Smooth muscle cell (in vitro differentiated cells): ENCODE measurements around the gene GPAT3. TPM values are rescaled to one million over a fixed set of nuclear protein-coding genes. Genes with fewer than 3 reads are reported as not detected.

Experiments used
- DNase-seq: peaks from one replicate; lab custom pipeline; 2025; ENCODE audit not compliant: unreplicated experiment; lab: John Stamatoyannopoulos, UW
- H2AFZ ChIP-seq: fragments of 200-600 bp; sonication (generic); 2 replicates; pipeline ENCODE4 v1.6.0; 2016; ENCODE audit warnings: antibody characterized with exemption, low read depth, mild to moderate bottlenecking
- H3F3A ChIP-seq: fragments of 200-600 bp; sonication (generic); 2 replicates; pipeline ENCODE4 v1.6.0; 2017; ENCODE audit warnings: antibody characterized with exemption, low read depth
- H3K27ac ChIP-seq: fragments of 200-600 bp; sonication (generic); 2 replicates; pipeline ENCODE4 v1.5.1; 2016; ENCODE audit warnings: low read depth, mild to moderate bottlenecking
- H3K27me3 ChIP-seq: fragments of 200-600 bp; sonication (generic); 2 replicates; pipeline ENCODE4 v1.6.1; 2016; ENCODE audit warnings: low read depth, mild to moderate bottlenecking
- H3K36me3 ChIP-seq: fragments of 200-600 bp; sonication (generic); 2 replicates; pipeline ENCODE4 v1.5.1; 2016; ENCODE audit warnings: low read depth
- H3K4me1 ChIP-seq: fragments of 200-600 bp; sonication (generic); 2 replicates; pipeline ENCODE4 v1.5.1; 2016; ENCODE audit warnings: low read depth
- H3K4me2 ChIP-seq: fragments of 200-600 bp; sonication (generic); 2 replicates; pipeline ENCODE4 v1.6.0; 2016; ENCODE audit warnings: mild to moderate bottlenecking
- H3K4me3 ChIP-seq: fragments of 200-600 bp; sonication (generic); 2 replicates; pipeline ENCODE4 v1.5.1; 2016; ENCODE audit warnings: mild to moderate bottlenecking
- H3K79me2 ChIP-seq: fragments of 200-600 bp; sonication (generic); 2 replicates; pipeline ENCODE4 v1.6.0; 2016; ENCODE audit warnings: low read depth, mild to moderate bottlenecking
- H3K9ac ChIP-seq: fragments of 200-600 bp; sonication (generic); 2 replicates; pipeline ENCODE4 v1.6.0; 2016; ENCODE audit warnings: low read depth
- H3K9me3 ChIP-seq: fragments of 200-600 bp; sonication (generic); replicated peaks from 2 replicates; pipeline ENCODE4 v1.5.1; 2016; ENCODE audit warnings: low read depth
- H4K20me1 ChIP-seq: fragments of 200-600 bp; sonication (generic); 2 replicates; pipeline ENCODE4 v1.6.0; 2016; ENCODE audit warnings: low read depth
- CTCF ChIP-seq: fragments of 200-600 bp; sonication (generic); IDR thresholded peaks from 2 replicates; pipeline ENCODE4 v1.5.1; 2017; ENCODE audit warnings: borderline replicate concordance, mild to moderate bottlenecking, antibody characterized with exemption; ENCODE audit not compliant: insufficient read depth, poor library complexity, severe bottlenecking
- WGBS: methylation state at CpG from one replicate; pipeline ENCODE4 v1.1.7; 2016; ENCODE audit warnings: low lambda C conversion rate; 5-methylcytosine and 5-hydroxymethylcytosine counted together
- polyA plus RNA-seq: library from polyadenylated mRNA; unstranded; fragments of >200 nt; fragmentation: Nextera tagmentation; extraction: Ambion mirVana; gene quantifications from 2 replicates; pipeline ENCODE4 v1.2.1, GENCODE V29; 2016
- total RNA-seq: library from RNA; depleted of rRNA; stranded (reverse); fragments of >200 nt; gene quantifications from 2 replicates; pipeline ENCODE4 v1.2.3, GENCODE V29; 2014

GPAT3 gene
- total and polyA plus RNA-seq, 2 experiments from 2014 or later = 0.27 to 0.67 TPM

DNA sequence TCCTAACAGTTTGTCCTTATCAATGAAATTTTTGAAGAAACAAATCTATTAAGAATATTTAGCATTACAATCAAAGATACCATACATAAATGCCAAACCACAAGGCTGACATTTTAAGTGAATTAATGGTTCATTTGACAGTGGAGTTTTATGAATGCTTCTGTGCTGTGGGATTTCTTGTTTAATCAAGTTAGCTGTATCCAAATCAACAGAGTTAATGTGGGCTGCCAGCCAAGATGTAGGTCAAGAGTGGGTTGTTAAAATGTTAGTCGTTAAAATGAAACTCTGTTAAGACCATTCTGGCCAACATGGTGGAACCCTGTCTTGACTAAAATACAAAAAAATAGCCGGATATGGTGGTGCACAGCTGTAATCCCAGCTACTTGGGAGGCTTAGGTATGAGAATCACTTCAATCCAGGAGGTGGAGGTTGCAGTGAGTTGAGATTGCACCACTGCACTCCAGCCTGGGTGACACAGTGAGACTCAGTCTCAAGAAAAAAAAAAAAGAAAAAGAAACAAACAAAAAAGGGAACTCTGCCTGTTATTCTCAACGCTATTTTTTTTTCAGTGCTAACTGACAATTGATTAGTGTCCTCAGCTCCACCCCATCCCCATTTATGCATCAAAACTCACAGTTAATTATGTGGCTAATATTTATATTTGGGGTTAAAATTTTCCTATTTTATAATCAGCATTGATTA, 20.2 kb downstream of the GPAT3 start:
- Histone ChIP-seq H3F3A (no peaks in the 10 kb centered on the region), H4K20me1 (no peaks in the 10 kb centered on the region), H3K27ac (no peak overlapping the region), H3K4me3 (no peak overlapping the region), H3K9ac (no peak overlapping the region), H3K79me2 (no peaks in the 10 kb centered on the region), H3K4me1 (no peaks in the 10 kb centered on the region), H3K27me3 (no peaks in the 10 kb centered on the region), H3K36me3 (no peaks in the 10 kb centered on the region), H2AFZ (no peak overlapping the region), H3K9me3 (no peaks in the 10 kb centered on the region), H3K4me2 (no peak overlapping the region)
- 87% methylated on average over 3 of the region's 3 CpGs for WGBS
- TF ChIP-seq CTCF = no peak
- DNase-seq = no peak

DNA sequence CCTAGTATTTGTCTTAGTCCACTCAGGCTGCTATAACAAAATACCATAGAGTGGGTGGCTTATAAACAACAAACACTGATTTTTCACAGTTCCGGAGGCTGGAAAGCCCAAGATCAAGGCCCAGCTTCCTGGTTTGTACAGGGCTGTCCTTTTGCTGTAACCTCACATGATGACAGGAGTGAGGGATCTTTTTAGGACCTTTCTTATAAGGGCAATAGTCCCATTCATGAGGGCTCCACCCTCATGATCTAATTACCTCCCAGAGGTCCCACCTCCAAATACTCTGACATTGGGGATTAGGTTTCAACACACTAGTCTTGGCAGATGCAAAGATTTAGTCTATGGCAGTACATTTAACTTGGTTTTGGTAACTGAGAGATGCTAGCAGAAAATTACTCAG, 20.9 kb downstream of the GPAT3 start:
- no peaks in the 10 kb centered on the region for H3K27me3 ChIP-seq
- 97% methylated on average over 1 of the region's 1 CpG for WGBS
- H4K20me1 ChIP-seq = no peaks in the 10 kb centered on the region
- H3K4me3 ChIP-seq = no peak overlapping the region
- H3K9ac ChIP-seq = no peak overlapping the region
- no peaks in the 10 kb centered on the region for H3K9me3 ChIP-seq
- H3F3A ChIP-seq = no peaks in the 10 kb centered on the region
- H2AFZ ChIP-seq = no peak overlapping the region
- H3K36me3 ChIP-seq = no peaks in the 10 kb centered on the region
- no peak for DNase-seq
- H3K4me1 ChIP-seq = no peaks in the 10 kb centered on the region
- H3K4me2 ChIP-seq = no peak overlapping the region
- TF ChIP-seq CTCF = no peak
- H3K27ac ChIP-seq = no peak overlapping the region
- no peaks in the 10 kb centered on the region for H3K79me2 ChIP-seq

DNA sequence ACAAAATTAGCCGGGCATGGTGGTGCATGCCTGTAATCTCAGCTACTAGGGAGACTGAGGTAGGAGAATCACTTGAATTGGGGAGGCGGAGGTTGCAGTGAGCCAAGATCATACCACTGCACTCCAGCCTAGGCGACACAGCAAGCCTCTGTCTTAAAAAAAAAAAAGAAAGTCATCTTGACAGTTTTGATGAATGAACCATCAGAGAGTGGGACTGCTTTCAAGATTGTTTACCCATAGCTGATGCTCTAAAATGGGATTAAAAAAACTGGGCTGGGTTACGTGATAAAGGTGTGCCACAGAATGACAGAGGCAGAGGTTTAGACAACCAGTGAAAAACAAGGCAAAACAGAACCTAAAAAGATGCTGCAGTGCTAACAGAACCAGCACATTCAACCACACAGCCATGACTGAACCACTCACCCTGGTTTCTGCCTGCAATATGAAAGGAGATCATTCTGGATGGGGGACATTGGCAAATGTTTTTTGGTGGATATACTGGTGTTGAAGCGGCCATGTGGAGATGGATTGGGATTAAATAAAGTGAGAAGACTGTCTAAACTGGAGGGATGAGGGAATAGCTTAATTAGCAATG, 22.2 kb downstream of the GPAT3 start:
- no peaks in the 10 kb centered on the region for H3F3A ChIP-seq
- no peak overlapping the region for H3K9ac ChIP-seq
- H3K27ac ChIP-seq = no peak overlapping the region
- no peak overlapping the region for H3K4me3 ChIP-seq
- WGBS = 93% methylated on average over 5 of the region's 5 CpGs
- H4K20me1 ChIP-seq = no peaks in the 10 kb centered on the region
- H3K79me2 ChIP-seq = no peaks in the 10 kb centered on the region
- no peaks in the 10 kb centered on the region for H3K4me1 ChIP-seq
- DNase-seq = no peak
- no peak for TF ChIP-seq CTCF
- H3K27me3 ChIP-seq = no peaks in the 10 kb centered on the region
- H3K36me3 ChIP-seq = no peaks in the 10 kb centered on the region
- no peak overlapping the region for H3K4me2 ChIP-seq
- H3K9me3 ChIP-seq = no peaks in the 10 kb centered on the region
- no peak overlapping the region for H2AFZ ChIP-seq

DNA sequence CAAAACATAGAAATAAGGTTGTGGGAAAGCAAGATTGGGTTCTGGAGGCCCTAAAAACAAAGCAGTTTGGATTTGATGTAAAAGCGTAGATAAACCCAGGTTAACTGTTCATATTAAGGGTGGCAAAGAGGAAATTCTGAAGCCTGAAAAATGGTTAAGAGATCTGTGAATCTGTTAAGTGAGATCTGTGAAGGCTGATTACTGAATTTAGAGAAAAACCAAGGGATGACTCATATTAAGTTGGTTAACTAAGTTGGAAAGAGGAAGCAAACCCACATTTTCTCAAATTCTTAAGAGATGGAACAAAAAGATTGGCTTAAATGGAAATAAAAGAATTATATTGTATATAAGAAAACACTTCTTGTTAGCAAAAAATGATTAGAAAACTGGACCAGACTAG, 22.8 kb downstream of the GPAT3 start:
- H3F3A ChIP-seq = no peaks in the 10 kb centered on the region
- H3K36me3 ChIP-seq = no peaks in the 10 kb centered on the region
- H3K4me3 ChIP-seq = no peak overlapping the region
- H3K9me3 ChIP-seq = no peaks in the 10 kb centered on the region
- no peak for DNase-seq
- H4K20me1 ChIP-seq = no peaks in the 10 kb centered on the region
- no peaks in the 10 kb centered on the region for H3K79me2 ChIP-seq
- no peak for TF ChIP-seq CTCF
- no peak overlapping the region for H2AFZ ChIP-seq
- no peaks in the 10 kb centered on the region for H3K27me3 ChIP-seq
- no peak overlapping the region for H3K4me2 ChIP-seq
- 32% methylated on average over 1 of the region's 1 CpG for whole genome bisulfite sequencing
- no peak overlapping the region for H3K9ac ChIP-seq
- no peaks in the 10 kb centered on the region for H3K4me1 ChIP-seq
- no peak overlapping the region for H3K27ac ChIP-seq
